ENCODE results near the gene TP53I11. TPM values are rescaled to one million over a fixed set of nuclear protein-coding genes. Genes with fewer than 3 reads are reported as not detected.

Gene TP53I11
- total and polyA plus RNA-seq, 2 experiments from 2014 or later, result 112 to 155 TPM

DNA sequence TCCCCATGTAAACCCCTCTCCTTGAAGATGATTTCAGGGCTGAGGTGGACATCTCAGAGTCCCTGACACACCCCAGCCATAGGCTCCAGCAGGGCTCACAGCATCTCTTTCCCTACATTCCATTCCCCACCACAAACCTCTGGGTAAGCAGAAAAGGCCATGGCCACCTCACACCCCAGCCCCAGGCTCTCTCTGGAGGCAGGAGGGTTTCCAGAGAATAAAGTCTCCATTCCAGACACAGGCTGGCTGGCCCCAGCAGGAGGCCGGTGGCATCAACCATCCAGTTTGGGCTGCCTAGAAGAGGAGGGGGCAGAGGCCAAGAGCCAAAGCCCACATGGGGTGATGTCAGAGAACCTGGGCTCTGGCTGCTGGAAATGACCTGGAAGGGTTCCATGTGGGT lies 61.4 kb downstream of the TP53I11 start:
- Histone ChIP-seq H3K9me3 (ENCODE audit: low read depth) (no peaks in the 10 kb centered on the region), H3K36me3 (no peaks in the 10 kb centered on the region), H3K27ac (no peak overlapping the region), H3K4me1 (ENCODE audit: low read depth) (no peaks in the 10 kb centered on the region), H3K4me3 (no peak overlapping the region), H3K27me3 (no peaks in the 10 kb centered on the region)
- no peak for DNase-seq (ENCODE audit: low read depth in 1 of 2, low spot score in 1 of 2)
- TF ChIP-seq, protein P1, sequence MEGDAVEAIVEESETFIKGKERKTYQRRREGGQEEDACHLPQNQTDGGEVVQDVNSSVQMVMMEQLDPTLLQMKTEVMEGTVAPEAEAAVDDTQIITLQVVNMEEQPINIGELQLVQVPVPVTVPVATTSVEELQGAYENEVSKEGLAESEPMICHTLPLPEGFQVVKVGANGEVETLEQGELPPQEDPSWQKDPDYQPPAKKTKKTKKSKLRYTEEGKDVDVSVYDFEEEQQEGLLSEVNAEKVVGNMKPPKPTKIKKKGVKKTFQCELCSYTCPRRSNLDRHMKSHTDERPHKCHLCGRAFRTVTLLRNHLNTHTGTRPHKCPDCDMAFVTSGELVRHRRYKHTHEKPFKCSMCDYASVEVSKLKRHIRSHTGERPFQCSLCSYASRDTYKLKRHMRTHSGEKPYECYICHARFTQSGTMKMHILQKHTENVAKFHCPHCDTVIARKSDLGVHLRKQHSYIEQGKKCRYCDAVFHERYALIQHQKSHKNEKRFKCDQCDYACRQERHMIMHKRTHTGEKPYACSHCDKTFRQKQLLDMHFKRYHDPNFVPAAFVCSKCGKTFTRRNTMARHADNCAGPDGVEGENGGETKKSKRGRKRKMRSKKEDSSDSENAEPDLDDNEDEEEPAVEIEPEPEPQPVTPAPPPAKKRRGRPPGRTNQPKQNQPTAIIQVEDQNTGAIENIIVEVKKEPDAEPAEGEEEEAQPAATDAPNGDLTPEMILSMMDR (IDR thresholded peaks at IDR 0.05; ENCODE audit: low read depth, low read length), result no peak

DNA sequence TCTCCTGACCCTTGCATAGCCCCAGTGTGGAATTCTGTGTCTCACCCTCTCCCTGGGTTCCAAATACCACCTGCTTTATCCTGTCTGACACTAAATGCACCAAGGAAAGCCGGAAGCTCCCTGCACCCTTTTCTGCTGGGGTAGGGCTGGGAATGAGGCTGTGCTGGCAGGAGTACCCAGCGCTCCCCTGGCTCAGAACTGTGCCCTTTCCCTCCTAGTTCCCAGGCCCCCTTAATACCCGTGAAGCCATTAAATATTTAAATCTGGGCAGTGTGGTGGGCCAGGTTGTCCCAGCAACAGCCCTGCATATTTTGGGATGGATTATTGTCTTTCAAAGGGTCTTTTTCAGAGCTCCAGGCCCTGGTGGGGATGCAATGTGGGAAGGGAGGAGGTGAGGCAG lies 63.0 kb downstream of the TP53I11 start:
- TF ChIP-seq, protein P1 (IDR thresholded peaks at IDR 0.05; ENCODE audit: low read depth, low read length), result no peak
- Histone ChIP-seq H3K9me3 (ENCODE audit: low read depth) (no peaks in the 10 kb centered on the region), H3K27me3 (no peaks in the 10 kb centered on the region), H3K27ac (no peak overlapping the region), H3K4me3 (no peak overlapping the region), H3K36me3 (no peaks in the 10 kb centered on the region), H3K4me1 (ENCODE audit: low read depth) (no peaks in the 10 kb centered on the region)
- no peak for DNase-seq (ENCODE audit: low read depth in 1 of 2, low spot score in 1 of 2)

DNA sequence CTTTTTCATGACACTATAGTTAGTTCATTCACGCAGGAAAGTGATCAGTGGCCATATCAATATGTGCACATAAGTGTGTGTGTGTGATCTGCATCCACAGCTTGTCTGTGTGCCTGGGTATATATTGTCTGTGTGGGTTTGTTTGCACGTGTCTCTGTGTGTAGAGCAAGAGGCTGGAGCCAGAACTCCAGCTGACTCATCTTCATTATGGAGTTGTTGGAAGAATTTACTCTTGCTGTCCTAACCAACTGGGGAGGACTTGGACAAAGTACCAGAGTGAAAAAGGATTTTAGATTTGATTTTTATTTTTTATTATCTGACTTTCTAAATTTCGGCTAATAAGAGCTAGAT lies 63.9 kb downstream of the TP53I11 start:
- Histone ChIP-seq H3K4me3 (no peak overlapping the region), H3K4me1 (ENCODE audit: low read depth) (no peaks in the 10 kb centered on the region), H3K36me3 (no peaks in the 10 kb centered on the region), H3K9me3 (ENCODE audit: low read depth) (no peaks in the 10 kb centered on the region), H3K27me3 (no peaks in the 10 kb centered on the region), H3K27ac (no peak overlapping the region)
- DNase-seq (ENCODE audit: low read depth in 1 of 2, low spot score in 1 of 2), result peak in 1 of 2 donors; percentile 71
- TF ChIP-seq, protein P1 (IDR thresholded peaks at IDR 0.05; ENCODE audit: low read depth, low read length), result no peak

DNA sequence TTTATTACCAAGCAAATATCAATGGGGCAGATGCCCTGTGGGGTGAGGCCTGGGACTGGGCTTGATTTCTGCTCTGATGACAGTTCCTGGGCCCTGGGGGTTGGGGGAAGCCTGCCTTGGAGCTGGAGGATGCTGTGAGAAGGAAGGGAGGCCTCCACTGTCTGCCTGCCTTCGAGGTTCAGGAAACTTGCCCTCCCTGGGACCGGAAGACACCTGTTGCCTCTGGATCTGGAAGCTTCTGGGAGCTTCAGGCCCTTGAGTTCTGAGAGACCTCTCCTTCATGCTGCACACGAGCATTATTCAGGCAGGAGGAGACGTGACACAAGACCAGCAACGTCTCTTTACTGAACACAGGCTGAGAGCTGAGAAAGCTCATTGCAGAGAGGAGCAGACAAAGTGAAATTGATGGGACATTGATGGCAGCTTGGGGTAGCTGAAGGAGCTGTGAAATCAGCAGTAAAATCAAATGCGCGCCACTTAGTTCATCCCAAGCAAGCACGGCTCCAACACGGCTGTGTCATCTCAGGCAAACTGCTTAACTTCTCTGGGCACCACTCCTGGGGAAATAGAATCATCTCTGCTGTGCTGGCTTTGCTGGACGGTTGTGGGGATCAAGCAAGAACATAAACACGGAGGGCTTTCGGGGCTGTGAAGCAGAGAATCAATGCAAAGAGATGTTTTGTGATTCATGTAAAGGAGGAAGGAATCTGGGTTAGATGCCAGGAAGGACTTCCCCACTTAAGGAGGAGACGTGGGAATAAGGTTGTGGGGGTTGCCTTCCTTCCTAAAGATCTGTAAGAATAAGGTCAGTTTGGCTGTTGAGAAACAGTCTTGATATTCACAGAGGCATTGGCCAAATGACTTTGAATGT lies 64.5 kb downstream of the TP53I11 start:
- no peaks in the 10 kb centered on the region for H3K36me3 ChIP-seq
- DNase-seq (ENCODE audit: low read depth in 1 of 2, low spot score in 1 of 2), result peak in 1 of 2 donors; percentile 57
- no peaks in the 10 kb centered on the region for H3K9me3 ChIP-seq (ENCODE audit: low read depth)
- no peak overlapping the region for H3K4me3 ChIP-seq
- no peaks in the 10 kb centered on the region for H3K27me3 ChIP-seq
- TF ChIP-seq, protein P1 (IDR thresholded peaks at IDR 0.05; ENCODE audit: low read depth, low read length), result no peak
- no peak overlapping the region for H3K27ac ChIP-seq
- no peaks in the 10 kb centered on the region for H3K4me1 ChIP-seq (ENCODE audit: low read depth)

DNA sequence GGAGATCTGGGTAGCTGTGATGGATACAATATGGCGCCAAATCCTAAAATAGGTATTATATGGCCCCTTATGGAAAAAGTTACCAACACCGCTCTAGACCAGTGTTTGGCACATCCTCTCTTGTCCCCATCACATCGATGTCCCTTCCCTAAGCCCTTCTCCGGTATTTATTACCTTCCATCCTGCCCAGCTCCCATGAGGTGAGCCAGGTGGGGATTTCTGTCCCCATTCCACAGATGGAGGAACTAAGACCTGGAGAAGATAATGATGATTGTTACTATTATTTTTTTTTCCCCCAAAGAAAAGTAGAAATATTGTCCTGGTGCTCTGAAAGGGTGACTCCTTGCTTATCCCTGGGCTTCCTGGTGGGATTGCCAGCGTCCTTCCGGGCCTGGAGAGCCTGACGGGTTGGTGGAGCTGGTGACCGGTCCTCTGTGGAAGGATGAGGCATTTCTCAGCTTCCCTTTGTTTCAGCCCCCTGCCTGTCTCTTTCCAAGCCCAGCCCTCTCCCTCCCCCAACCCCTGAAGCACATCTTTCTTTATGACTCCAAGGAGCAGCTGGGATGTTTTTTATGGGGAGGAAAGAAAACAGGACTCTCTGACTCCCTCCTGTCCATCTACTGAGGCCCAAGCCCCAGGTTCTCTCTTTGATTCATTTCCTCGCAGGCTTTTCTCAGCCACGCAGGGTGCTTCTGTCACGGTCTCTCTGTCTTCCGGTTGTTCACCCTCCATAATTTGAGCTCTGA lies 65.4 kb downstream of the TP53I11 start:
- Histone ChIP-seq H3K4me3 (no peak overlapping the region), H3K9me3 (ENCODE audit: low read depth) (no peaks in the 10 kb centered on the region), H3K36me3 (no peaks in the 10 kb centered on the region), H3K27ac (no peak overlapping the region), H3K4me1 (ENCODE audit: low read depth) (no peaks in the 10 kb centered on the region), H3K27me3 (no peaks in the 10 kb centered on the region)
- no peak for DNase-seq (ENCODE audit: low read depth in 1 of 2, low spot score in 1 of 2)
- TF ChIP-seq, protein P1 (IDR thresholded peaks at IDR 0.05; ENCODE audit: low read depth, low read length), result no peak
